ENCODE measurements around the gene SLC35E4.

DNA sequence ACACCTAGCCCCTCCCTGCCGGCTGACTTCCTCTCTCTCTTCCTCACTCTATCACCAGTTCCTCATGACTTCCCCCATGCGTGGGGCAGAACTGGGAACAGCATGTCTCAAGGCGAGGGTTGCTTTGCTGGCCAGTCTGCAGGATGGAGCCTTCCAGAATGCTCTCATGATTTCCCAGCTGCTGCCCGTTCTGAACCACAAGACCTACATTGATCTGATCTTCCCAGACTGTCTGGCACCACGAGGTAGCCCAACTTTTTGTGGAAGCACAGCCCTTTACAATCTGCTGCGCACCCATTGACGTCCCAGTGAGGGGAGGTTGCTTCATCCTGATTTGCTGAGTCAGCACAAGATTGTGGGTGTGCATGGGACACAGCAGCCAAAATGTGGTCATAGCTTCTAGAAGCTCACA lies 20.0 kb upstream of the SLC35E4 start:
- no peak for TF ChIP-seq EZH2 (IDR thresholded peaks at IDR 0.05; ENCODE audit: borderline replicate concordance, insufficient read depth, low read depth, low read length, poor library complexity, severe bottlenecking)
- no peak for TF ChIP-seq CTCF (IDR thresholded peaks at IDR 0.05)
